T47D (cell line): ENCODE measurements around the gene NABP2.

Experiments
- DNase-seq, 2 experiments: peaks; one replicate each; pipeline versions ENCODE4 v3.0.0 to v3.0.0-alpha.2; 2011 to 2012; ENCODE audit warnings: low read depth in 1 of 2, low spot score in 1 of 2
- JUND ChIP-seq: IDR thresholded peaks from 2 replicates; pipeline ENCODE4 v1.6.1; 2012; ENCODE audit warnings: low read depth
- in situ Hi-C: cut with HindIII; loops from 2 replicates; pipeline ENCODE4 v1.10.0; 2016; ENCODE audit warnings: low sequenced_read_pairs, low pct_unique_long_range_greater_than_20kb

NABP2 gene

DNA sequence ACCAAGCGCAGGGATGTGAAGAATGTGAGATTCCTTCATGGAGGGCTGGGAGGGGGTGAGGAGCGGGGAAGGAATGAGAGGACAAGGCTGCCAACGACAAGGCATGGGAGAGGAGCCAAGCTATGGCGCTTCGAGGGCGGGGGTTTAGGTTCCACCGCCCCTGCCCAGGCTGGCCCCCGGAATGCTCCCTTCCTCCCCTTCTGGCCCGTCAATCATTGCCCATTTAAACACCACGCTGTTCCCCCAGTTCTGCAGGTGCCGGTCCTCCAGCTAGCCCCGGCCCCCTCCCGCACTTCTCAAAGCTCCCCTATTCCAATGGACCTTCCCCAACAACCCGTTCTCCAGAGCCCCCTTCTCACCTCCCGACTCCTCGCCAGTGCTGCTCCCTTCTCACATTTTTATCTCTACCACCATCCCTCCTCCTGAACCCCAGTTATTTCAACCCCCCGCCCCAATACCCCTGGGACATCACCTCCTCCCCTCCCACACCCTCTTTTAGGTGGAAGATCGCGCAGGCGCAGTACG lies 2.8 kb upstream of the NABP2 start:
- DNase-seq = peak; percentile 59 to 81
- no peak for TF ChIP-seq JUND
- in situ Hi-C loops = no loop called here

DNA sequence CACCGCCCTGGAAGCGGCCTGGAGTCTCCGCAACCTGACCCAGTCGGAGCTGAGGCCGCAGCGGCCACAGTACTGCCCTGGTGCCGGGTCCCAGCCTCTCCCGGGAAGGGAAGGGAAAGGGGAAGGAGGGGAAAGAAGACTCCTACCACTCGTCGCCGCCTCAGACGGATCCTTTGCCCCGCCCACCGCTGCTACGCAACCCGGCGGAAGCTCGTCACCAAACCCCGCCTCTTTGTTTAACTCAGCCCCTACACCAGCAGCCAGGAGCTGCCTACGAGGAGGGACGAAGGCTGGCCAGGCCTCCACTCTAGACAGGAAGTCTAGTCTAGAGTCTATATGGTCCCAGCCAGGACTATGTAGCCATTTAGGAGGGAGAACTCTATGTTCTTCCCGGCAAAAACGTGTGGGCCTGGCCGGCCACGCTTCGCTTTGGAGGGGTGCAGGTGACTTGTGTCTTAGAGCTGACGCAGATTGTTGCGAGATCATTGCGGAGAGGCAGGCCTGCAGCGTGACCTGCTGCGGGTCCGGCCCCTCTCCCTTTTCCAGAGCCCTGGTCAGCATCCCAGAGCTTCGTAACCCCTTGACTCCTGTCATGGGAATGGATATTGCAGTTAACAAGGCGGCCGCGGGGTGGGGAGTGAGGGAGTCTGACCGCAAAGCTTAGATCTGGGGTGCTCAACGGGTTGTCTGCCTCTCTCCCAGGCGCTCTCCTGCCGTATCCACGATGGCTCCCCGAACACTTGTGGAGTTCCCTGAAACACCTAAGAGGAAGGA lies 2.2 kb upstream of the NABP2 start, which contains the start of gene RNF41:
TSS of gene RNF41 (minus strand) at position 166 of the 774 bp plus-strand sequence. CDS start 7,875 bp downstream, outside the sequence.
- TF ChIP-seq JUND = no peak
- in situ Hi-C loops = no loop called here
- peak; percentile 98 to 99 for DNase-seq

DNA sequence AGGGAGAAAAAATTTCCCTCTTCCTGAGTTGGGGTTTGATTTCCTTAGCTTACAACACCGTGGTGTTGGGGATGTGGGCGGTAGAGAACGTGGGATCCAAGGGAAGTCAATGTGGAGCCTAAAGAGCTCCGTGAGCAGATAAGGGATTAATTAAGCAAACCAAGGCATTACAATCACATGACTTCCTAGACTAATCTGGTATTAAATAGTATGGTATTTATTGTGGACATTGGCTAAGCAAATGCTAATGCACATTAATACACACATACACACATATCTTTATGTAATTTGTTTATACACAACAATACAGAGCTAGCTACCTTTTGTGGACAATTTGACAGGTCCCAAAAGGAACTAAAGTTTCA lies 1.6 kb upstream of the NABP2 start:
- DNase-seq = no peak
- no peak for TF ChIP-seq JUND
- in situ Hi-C loops = no loop called here

DNA sequence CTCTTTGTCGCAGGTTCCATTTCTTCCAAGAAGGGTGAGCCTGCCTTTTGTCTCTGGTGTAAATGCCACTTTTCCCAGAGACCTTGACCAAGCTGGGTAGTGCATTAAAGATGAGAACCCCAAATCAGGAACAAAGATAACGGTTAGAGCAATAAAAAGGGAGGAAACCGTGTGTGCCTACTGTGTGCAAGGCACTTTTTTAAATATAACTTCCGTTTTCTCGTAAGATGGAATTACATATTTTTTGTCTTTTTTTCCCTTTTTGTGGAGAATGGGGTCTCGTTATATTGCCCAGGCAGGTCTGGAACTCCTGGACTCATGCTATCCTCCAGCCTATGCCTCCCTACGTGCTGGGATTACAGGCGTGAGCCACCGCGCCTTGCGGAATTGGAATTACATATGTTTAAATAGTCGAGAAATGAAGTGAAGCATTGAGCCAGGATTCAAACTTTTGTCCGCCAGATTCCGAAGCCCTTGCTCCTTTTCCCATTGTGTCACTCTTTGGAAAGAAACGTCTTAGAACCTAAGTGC lies 506 bp upstream of the NABP2 start:
- in situ Hi-C loops = no loop called here
- no peak for DNase-seq
- no peak for TF ChIP-seq JUND

DNA sequence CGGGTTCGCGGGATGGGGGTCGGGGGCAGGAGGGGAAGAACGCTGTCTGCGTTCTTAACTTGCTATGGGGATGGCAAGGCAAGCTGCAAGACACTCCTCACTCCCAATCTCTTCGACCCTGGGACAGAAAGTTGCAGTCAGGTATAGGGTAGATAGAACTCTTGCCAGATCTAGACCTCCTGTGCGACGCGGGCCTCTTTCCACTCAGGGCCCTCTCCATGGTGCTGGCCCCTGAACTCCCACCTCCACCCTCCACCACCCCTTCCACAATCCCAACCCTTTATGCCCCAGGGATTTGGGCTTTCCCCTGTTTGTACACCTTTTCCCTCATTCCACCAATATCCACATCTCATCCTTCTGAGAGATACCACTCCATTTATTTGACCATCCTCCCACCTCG lies 812 bp downstream of the NABP2 start:
- in situ Hi-C loops = no loop called here

DNA sequence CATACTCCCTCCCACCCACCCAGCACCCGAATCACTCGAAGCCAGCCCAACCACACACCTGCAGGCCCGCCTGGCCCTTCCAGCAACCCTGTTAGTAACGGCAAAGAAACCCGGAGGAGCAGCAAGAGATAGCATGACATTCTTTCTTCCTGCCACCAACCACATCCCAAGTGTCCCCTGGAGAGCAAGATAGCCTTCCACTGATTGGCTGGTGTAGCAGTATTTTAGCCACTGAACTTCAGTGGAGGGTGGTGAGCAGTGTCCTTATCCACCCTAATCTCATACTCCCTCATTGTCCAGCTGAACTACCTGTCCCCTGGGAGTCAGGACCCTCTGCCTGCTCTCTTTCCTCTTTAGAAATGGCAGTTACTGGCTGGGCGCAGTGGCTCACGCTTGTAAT lies 4.9 kb downstream of the NABP2 start:
- no peak for TF ChIP-seq JUND
- in situ Hi-C loops = no loop called here
- DNase-seq = no peak

More for the DNA sequence above, 812 bp downstream of the NABP2 start:
- DNase-seq = no peak
- no peak for TF ChIP-seq JUND

DNA sequence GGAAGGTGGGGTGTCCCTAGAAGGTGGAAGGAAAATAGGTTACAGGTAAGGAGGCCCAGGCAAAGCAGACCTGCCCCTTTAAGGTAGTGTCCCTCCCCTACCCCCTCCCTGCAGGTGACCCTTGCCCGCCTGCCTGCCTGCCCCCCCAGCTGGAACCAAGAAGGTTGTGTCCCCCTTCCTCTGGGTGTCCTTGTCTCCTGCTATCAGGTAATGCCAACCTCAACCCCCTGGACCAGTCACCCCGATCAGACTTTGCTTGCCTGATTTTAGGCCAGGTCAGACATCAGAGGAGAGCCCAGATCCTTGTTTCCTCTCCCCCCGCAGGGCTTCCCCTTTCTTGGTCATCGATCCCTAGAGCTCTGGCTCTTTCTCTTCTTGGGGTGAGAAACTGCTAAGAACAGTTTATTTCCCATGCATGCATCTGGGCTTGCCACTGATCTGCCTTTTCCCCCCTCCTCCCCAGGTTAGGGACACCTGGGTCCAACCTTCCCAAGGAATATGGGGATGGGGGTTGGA lies 5.8 kb downstream of the NABP2 start, which contains the start of gene SLC39A5:
TSS of gene SLC39A5 (plus strand) at position 136 of the 516 bp plus-strand sequence. CDS start 1,224 bp downstream, outside the sequence.
- no peak for DNase-seq
- no peak for TF ChIP-seq JUND
- in situ Hi-C loops = no loop called here

DNA sequence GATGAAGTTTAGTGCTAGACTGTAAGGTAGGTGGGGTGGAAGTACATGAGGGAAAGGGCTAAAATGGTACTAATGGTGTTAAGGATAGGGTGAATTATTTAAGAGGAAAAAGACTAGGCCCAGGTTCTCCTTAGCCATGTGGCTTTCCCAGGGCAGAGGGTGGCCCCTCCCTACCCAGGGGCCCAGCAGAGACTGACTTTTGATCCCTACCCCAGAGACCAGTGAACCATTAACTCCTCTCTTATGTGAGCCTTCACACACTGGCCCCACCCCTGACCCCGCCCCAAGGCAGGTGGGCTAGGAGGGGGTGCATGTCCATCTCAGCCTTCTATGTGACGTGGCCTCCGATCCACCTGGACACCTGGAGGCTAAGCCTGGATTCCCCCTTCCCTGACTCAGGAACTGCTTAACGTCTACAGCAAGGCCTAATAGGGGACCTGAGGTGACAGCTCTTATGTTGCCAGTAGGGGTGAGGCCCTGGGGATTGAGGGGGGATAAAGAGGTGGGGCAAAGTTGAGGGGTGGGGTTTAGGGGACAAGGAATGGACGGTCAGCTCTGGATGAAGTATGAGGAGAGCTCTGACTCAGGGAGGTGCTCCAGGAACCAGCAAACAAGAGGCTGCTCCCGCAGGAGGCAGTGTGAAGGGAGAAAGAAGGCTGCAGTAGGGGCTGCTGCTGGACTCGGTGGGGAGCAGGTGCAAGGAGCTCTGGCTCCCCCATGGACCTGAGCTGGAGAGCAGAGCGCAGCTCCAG lies 6.5 kb downstream of the NABP2 start:
- no peak for DNase-seq

DNA sequence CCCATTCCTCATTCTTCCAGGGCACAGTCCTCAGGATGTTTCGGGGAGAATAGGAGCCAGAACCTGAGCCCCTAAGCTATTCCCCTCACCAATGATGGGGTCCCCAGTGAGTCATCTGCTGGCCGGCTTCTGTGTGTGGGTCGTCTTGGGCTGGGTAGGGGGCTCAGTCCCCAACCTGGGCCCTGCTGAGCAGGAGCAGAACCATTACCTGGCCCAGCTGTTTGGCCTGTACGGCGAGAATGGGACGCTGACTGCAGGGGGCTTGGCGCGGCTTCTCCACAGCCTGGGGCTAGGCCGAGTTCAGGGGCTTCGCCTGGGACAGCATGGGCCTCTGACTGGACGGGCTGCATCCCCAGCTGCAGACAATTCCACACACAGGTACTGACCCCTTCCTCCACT lies 7.0 kb downstream of the NABP2 start:
- no peak for TF ChIP-seq JUND
- in situ Hi-C loops = no loop called here

More for the DNA sequence above, 6.5 kb downstream of the NABP2 start:
- no peak for TF ChIP-seq JUND
- in situ Hi-C loops = no loop called here

DNA sequence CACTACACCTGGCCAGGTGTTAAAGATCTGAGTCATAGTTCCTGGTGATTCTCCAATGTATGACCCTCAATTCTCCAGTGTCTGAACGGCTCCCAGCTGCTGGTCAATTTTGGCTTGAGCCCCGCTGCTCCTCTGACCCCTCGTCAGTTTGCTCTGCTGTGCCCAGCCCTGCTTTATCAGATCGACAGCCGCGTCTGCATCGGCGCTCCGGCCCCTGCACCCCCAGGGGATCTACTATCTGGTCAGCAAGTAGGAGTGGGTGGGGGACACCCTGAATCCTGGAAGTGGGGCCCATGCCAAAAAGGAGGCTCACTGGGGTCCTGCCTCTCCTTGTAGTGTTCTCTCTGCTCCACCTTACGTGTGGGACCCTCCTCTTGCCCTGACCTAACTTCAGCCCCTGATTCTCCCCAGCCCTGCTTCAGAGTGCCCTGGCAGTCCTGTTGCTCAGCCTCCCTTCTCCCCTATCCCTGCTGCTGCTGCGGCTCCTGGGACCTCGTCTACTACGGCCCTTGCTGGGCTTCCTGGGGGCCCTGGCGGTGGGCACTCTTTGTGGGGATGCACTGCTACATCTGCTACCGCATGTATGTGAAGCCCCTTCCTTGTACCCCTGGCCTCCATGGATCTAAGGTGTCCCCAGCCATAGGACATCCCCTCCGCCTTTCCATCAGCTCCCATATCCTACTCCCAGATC lies 10.7 kb downstream of the NABP2 start:
- TF ChIP-seq JUND = no peak
- no peak for DNase-seq
- in situ Hi-C loops = no loop called here

More for the DNA sequence above, 7.0 kb downstream of the NABP2 start:
- DNase-seq = no peak

DNA sequence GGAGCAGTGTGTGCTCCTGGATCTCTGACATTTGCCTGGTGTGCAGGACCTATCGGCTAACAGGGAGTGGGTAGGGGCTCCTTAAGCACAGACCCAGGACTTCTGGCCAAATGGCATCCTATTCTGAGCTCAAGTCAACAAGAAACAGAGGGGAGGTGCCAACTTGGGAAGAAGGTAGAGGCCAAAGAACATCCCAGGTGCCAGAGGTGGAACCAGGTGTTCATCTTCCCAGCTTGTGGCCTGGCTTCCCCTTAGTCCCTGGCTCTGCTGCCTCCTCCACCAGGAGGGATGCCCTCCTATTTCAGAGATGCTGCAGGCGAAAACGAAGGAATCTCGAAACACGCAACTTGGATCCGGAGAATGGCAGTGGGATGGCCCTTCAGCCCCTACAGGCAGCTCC lies 11.9 kb downstream of the NABP2 start:
- TF ChIP-seq JUND = no peak
- no peak for DNase-seq
- in situ Hi-C loops = no loop called here

DNA sequence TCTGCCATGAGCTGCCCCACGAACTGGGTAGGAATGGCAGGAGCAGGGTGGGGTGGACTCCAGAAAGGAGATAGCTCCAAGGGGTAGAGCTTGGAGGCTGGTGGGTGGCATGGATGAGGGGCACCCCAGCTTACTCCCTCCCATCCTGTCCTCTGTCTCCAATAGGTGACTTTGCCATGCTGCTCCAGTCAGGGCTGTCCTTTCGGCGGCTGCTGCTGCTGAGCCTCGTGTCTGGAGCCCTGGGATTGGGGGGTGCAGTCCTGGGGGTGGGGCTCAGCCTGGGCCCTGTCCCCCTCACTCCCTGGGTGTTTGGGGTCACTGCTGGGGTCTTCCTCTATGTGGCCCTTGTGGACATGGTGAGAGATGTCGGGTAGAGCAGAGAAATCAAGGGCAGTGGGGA lies 12.8 kb downstream of the NABP2 start:
- no peak for TF ChIP-seq JUND
- in situ Hi-C loops = no loop called here
- no peak for DNase-seq
